D721Med (cell line): ENCODE measurements around the gene TTC7B.

Experiments used
- DNase-seq: peaks from one replicate; pipeline ENCODE4 v3.0.0; 2011; ENCODE audit warnings: low spot score; ENCODE audit not compliant: insufficient read length
- FAIRE-seq: peaks from 2 replicates; lab custom pipeline; 2011; peaks lifted over from hg19 to GRCh38; lab: Jason Lieb, UNC
- CTCF ChIP-seq: IDR thresholded peaks from 2 replicates; pipeline ENCODE4 v1.5.1; 2012; ENCODE audit warnings: mild to moderate bottlenecking, control low read depth; ENCODE audit not compliant: insufficient read depth; ENCODE audit errors: missing control alignments

TTC7B gene

GRCh38 chr14:90508536-90509254, 307.5 kb downstream of the TTC7B start:
- DNase-seq (no peak), FAIRE-seq (no peak)
- TF ChIP-seq CTCF: no peak

GRCh38 chr14:90508036-90508435, 308.2 kb downstream of the TTC7B start:
- no peak for TF ChIP-seq CTCF
- no peak for DNase-seq
- FAIRE-seq: no peak

GRCh38 chr14:90507428-90507827, 308.8 kb downstream of the TTC7B start:
- TF ChIP-seq CTCF: no peak
- FAIRE-seq (no peak), DNase-seq (no peak)

GRCh38 chr14:90506748-90507147, 309.5 kb downstream of the TTC7B start:
- DNase-seq: no peak
- no peak for FAIRE-seq
- TF ChIP-seq CTCF: no peak

- TF ChIP-seq CTCF: no peak
- DNase-seq (no peak), FAIRE-seq (no peak)
These were observed 310.7 kb downstream of the TTC7B start for GRCh38 chr14:90505531-90505930.

- no peak for TF ChIP-seq CTCF
- DNase-seq (no peak), FAIRE-seq (no peak)
These were observed 311.6 kb downstream of the TTC7B start for GRCh38 chr14:90504643-90505042.

GRCh38 chr14:90503582-90503981, 312.6 kb downstream of the TTC7B start:
- DNase-seq: no peak
- FAIRE-seq: no peak
- no peak for TF ChIP-seq CTCF
